Fibroblast of lung (primary cell): Measurements from ENCODE around the gene TIPIN. TPM values are rescaled to one million over a fixed set of nuclear protein-coding genes. Genes with fewer than 3 reads are reported as not detected.

Experiments used
- DNase-seq, 2 donors: peaks; one replicate each; pipeline versions ENCODE4 v3.0.0 to v3.0.0-alpha.2; 2010; ENCODE audit warnings: low read depth in 2 of 2
- H2AFZ ChIP-seq: 2 replicates; pipeline ENCODE4 v1.5.1; 2012; ENCODE audit warnings: low read length, control low read depth, inconsistent platforms
- H3K27ac ChIP-seq: 2 replicates; pipeline ENCODE4 v1.5.1; 2011; ENCODE audit warnings: low read length, control low read depth; ENCODE audit not compliant: insufficient read depth
- H3K27me3 ChIP-seq: 2 replicates; pipeline ENCODE4 v1.5.1; 2011; ENCODE audit warnings: mild to moderate bottlenecking, low read length; ENCODE audit not compliant: control insufficient read depth, insufficient read depth
- H3K36me3 ChIP-seq: 2 replicates; pipeline ENCODE4 v1.5.1; 2011; ENCODE audit warnings: low read length; ENCODE audit not compliant: control insufficient read depth, insufficient read depth
- H3K4me1 ChIP-seq: 2 replicates; pipeline ENCODE4 v1.5.1; 2011; ENCODE audit warnings: low read length; ENCODE audit not compliant: control insufficient read depth, insufficient read depth; ENCODE audit errors: extremely low read depth
- H3K4me2 ChIP-seq: 2 replicates; pipeline ENCODE4 v1.5.1; 2011; ENCODE audit warnings: low read length, control low read depth; ENCODE audit not compliant: insufficient read depth; ENCODE audit errors: extremely low read depth
- H3K4me3 ChIP-seq, 4 experiments: fragments of 200-600 bp in 1 of 4; sonication (generic) in 1 of 4; replicated peaks in 1 of 4; 2 replicates each; pipeline ENCODE4 v1.5.1; 2011 to 2016; ENCODE audit warnings: low read length in 4 of 4, low read depth in 3 of 4, mild to moderate bottlenecking in 3 of 4, control low read depth in 2 of 4, inconsistent platforms in 1 of 4, mixed read lengths in 1 of 4; ENCODE audit not compliant: insufficient read depth in 1 of 4; ENCODE audit errors: control extremely low read depth in 1 of 4
- H3K79me2 ChIP-seq: 2 replicates; pipeline ENCODE4 v1.5.1; 2012; ENCODE audit warnings: mild to moderate bottlenecking, low read length, inconsistent platforms; ENCODE audit not compliant: control insufficient read depth, insufficient read depth
- H3K9ac ChIP-seq: 2 replicates; pipeline ENCODE4 v1.5.1; 2011; ENCODE audit warnings: mild to moderate bottlenecking, low read length, control low read depth; ENCODE audit not compliant: insufficient read depth
- H3K9me3 ChIP-seq: 2 replicates; pipeline ENCODE4 v1.5.1; 2012; ENCODE audit warnings: low read depth, low read length; ENCODE audit not compliant: control insufficient read depth, insufficient read depth
- H4K20me1 ChIP-seq: 2 replicates; pipeline ENCODE4 v1.5.1; 2011; ENCODE audit warnings: low read length; ENCODE audit not compliant: control insufficient read depth, insufficient read depth; ENCODE audit errors: extremely low read depth
- EZH2 ChIP-seq: IDR thresholded peaks from 2 replicates; pipeline ENCODE4 v1.5.1; 2012; ENCODE audit warnings: low read length, control low read depth, mild to moderate bottlenecking; ENCODE audit errors: missing control alignments
- polyA plus RNA-seq, 2 donors: library from polyadenylated mRNA; depleted of rRNA in 1 of 2; stranded (reverse) in 1 of 2; unstranded in 1 of 2; fragments of >200 nt; gene quantifications; 2 replicates each; pipeline ENCODE4 v1.2.1, GENCODE V29; 2011 to 2012; ENCODE audit warnings: missing spikeins in 1 of 2
- total RNA-seq: library from RNA; depleted of rRNA; stranded (reverse); fragments of >200 nt; gene quantifications from 2 replicates; pipeline ENCODE4 v1.2.1, GENCODE V29; 2014
- TF ChIP-seq, protein P1 (sequence below), 2 donors: IDR thresholded peaks in 1 of 2; conservative IDR thresholded peaks in 1 of 2; 1 replicate in 1 of 2; 2 replicates in 1 of 2; pipeline ENCODE4 v1.5.1; 2011 to 2012; ENCODE audit warnings: low read length in 2 of 2, control low read depth in 1 of 2, inconsistent platforms in 1 of 2, low read depth in 1 of 2, mild to moderate bottlenecking in 1 of 2

TIPIN gene
- total and polyA plus RNA-seq, 2 donors (not counting 1 experiment from before 2014, with no cell fraction given): 12.6 to 14.5 TPM

DNA sequence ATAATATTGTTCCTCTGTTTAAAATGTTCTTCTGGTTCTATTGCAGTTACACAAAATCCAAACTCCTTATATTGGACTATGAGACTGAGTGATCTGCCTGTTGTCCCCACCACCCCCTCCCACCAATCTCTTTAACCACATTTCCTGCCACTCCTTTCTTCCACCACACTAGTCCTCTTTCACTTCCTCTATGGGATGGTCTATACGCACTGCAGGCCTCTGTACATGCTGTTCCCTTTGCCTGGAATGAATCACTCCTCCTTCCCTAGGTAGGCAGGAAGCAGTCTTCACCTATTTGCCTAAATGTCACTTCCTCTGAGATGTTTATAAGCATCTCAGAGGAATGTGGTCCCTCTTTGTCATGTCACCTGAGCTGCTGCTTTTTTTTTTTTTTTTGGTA, 34.2 kb upstream of the TIPIN start:
- H3K4me2 ChIP-seq: no peak overlapping the region
- no peaks in the 10 kb centered on the region for H3K27me3 ChIP-seq
- H3K36me3 ChIP-seq: no peaks in the 10 kb centered on the region
- H4K20me1 ChIP-seq: no peaks in the 10 kb centered on the region
- DNase-seq: peak in 1 of 2 donors; percentile 15
- no peak for TF ChIP-seq EZH2
- TF ChIP-seq, protein P1, sequence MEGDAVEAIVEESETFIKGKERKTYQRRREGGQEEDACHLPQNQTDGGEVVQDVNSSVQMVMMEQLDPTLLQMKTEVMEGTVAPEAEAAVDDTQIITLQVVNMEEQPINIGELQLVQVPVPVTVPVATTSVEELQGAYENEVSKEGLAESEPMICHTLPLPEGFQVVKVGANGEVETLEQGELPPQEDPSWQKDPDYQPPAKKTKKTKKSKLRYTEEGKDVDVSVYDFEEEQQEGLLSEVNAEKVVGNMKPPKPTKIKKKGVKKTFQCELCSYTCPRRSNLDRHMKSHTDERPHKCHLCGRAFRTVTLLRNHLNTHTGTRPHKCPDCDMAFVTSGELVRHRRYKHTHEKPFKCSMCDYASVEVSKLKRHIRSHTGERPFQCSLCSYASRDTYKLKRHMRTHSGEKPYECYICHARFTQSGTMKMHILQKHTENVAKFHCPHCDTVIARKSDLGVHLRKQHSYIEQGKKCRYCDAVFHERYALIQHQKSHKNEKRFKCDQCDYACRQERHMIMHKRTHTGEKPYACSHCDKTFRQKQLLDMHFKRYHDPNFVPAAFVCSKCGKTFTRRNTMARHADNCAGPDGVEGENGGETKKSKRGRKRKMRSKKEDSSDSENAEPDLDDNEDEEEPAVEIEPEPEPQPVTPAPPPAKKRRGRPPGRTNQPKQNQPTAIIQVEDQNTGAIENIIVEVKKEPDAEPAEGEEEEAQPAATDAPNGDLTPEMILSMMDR (conservative IDR thresholded peaks at IDR 0.05 in 1 of 2, IDR thresholded peaks at IDR 0.05 in 1 of 2; ENCODE audit: low read depth in 1 of 2, low read length in 2 of 2): no peak
- H3K9ac ChIP-seq: no peak overlapping the region
- no peak overlapping the region for H2AFZ ChIP-seq
- no peaks in the 10 kb centered on the region for H3K9me3 ChIP-seq
- peaks cover 82% of the 10 kb centered on the region for H3K79me2 ChIP-seq
- H3K4me1 ChIP-seq: peaks cover 3% of the 10 kb centered on the region
- H3K4me3 ChIP-seq: no peak overlapping the region
- H3K27ac ChIP-seq: no peak overlapping the region

DNA sequence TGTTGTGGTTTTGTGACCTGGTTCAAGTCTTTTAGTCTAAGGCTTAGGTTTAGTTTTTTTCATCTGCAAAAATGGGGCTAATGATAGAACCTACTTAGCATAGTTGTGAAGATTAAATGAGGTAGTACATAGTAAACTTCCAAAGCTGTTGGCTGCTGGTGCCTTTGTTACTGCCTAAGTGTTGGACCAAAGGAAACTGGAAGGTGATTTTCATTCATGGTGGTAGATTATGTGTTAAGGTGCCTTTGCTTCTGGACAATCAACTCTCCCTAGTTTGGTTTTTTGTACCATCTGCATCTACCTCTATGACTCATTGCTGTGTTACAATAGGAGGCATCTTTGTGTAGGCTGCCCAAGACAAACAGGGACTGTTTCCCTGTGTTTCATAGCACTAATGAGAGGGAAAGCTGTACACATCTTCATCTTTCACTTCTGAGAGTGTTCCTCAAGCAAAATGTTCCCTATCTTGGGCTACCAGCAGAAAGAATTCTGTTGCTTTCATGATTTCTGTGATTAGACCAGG, 33.4 kb upstream of the TIPIN start:
- Histone ChIP-seq H3K36me3 (no peaks in the 10 kb centered on the region), H3K27ac (no peak overlapping the region), H3K79me2 (peaks cover 74% of the 10 kb centered on the region), H4K20me1 (no peaks in the 10 kb centered on the region), H3K9me3 (no peaks in the 10 kb centered on the region), H3K4me2 (no peak overlapping the region), H2AFZ (no peak overlapping the region), H3K9ac (no peak overlapping the region), H3K27me3 (no peaks in the 10 kb centered on the region), H3K4me1 (peaks cover 3% of the 10 kb centered on the region), H3K4me3 (no peak overlapping the region)
- DNase-seq: peak in 1 of 2 donors; percentile 15
- TF ChIP-seq, protein P1 (conservative IDR thresholded peaks at IDR 0.05 in 1 of 2, IDR thresholded peaks at IDR 0.05 in 1 of 2; ENCODE audit: low read depth in 1 of 2, low read length in 2 of 2): no peak
- no peak for TF ChIP-seq EZH2

DNA sequence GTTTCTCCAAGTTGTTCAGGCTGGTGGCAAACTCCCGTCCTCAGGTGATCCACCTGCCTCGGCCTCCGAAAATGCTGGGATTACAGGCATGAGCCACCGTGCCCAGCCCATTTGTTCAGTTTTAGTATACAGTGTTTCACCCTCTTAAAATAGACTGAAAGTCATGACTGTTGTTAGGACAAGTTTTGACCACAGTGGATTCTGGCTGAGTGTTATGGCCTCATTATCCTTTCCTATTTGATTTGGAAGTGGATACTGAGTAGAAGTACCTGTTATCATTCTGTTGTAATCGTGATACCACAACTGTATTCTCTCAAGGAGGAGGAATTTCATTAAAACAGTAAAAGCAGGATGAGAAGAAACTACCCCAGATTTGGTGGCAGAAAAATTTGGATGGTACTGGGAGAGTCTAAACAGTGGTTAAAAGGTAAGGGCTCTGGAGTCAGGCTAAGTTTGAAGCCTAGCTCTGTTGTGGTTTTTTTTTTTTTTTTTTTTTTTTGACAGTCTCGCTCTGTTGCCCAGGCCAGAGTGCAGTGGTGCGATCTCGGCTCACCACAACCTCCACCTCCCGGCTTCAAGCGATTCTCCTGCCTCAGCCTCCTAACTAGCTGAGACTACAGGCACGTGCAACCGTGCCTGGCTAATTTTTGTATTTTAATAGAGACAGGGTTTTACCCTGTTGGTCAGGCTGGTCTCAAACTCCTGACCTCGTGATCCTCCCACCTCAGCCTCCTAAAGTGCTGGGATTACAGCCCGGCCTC, 32.8 kb upstream of the TIPIN start:
- no peaks in the 10 kb centered on the region for H3K9me3 ChIP-seq
- H3K4me3 ChIP-seq: no peak overlapping the region
- no peak overlapping the region for H3K27ac ChIP-seq
- DNase-seq: no peak
- H4K20me1 ChIP-seq: no peaks in the 10 kb centered on the region
- peaks cover 3% of the 10 kb centered on the region for H3K4me1 ChIP-seq
- H3K27me3 ChIP-seq: no peaks in the 10 kb centered on the region
- TF ChIP-seq, protein P1 (conservative IDR thresholded peaks at IDR 0.05 in 1 of 2, IDR thresholded peaks at IDR 0.05 in 1 of 2; ENCODE audit: low read depth in 1 of 2, low read length in 2 of 2): no peak
- TF ChIP-seq EZH2: no peak
- H3K36me3 ChIP-seq: no peaks in the 10 kb centered on the region
- peak overlapping the region; percentile 35 for H3K4me2 ChIP-seq
- no peak overlapping the region for H2AFZ ChIP-seq
- peaks cover 68% of the 10 kb centered on the region for H3K79me2 ChIP-seq
- no peak overlapping the region for H3K9ac ChIP-seq
